IMR-90 (cell line): Measurements from ENCODE around the gene TPSD1. TPM values are rescaled to one million over a fixed set of nuclear protein-coding genes. Genes with fewer than 3 reads are reported as not detected.

Source experiments
- CTCF ChIP-seq: conservative IDR thresholded peaks from 2 replicates; pipeline ENCODE4 v1.5.1; 2012; ENCODE audit warnings: mild to moderate bottlenecking, low read depth, low read length, improper control_type of control experiment
- MAZ ChIP-seq: IDR thresholded peaks from 2 replicates; pipeline ENCODE4 v1.6.1; 2012; ENCODE audit warnings: low read depth, mild to moderate bottlenecking, low read length, improper control_type of control experiment, moderate library complexity, borderline replicate concordance
- RCOR1 ChIP-seq: IDR thresholded peaks from 2 replicates; pipeline ENCODE4 v1.6.1; 2012; ENCODE audit warnings: mild to moderate bottlenecking, low read length, improper control_type of control experiment; ENCODE audit not compliant: insufficient replicate concordance
- SMC3 ChIP-seq: fragments of 150-350 bp; IDR thresholded peaks from 2 replicates; pipeline ENCODE4 v1.6.1; 2016; ENCODE audit warnings: low read depth, mild to moderate bottlenecking, antibody characterized with exemption, low read length, moderate library complexity
- polyA plus RNA-seq, 3 experiments: library from polyadenylated mRNA; depleted of rRNA; stranded (reverse); fragments of >200 nt; gene quantifications; 2 replicates each; pipeline ENCODE4 v1.2.3, GENCODE V29; 2012; ENCODE audit warnings: low replicate concordance in 1 of 3
- total RNA-seq: library from RNA; depleted of rRNA; stranded (reverse); fragments of >200 nt; gene quantifications from 2 replicates; pipeline ENCODE4 v1.2.3, GENCODE V29; 2012

The TPSD1 gene
- total and polyA plus RNA-seq, 2 of the 4 experiments (the other 2 are of a cell fraction): not detected

GRCh38 chr16:1223355-1224214, 32.3 kb upstream of the TPSD1 start (continued):
- TF ChIP-seq CTCF (no peak), MAZ (no peak), RCOR1 (no peak), SMC3 (no peak)
